Measurements from ENCODE around the gene ADGRD1.

ADGRD1 gene

DNA sequence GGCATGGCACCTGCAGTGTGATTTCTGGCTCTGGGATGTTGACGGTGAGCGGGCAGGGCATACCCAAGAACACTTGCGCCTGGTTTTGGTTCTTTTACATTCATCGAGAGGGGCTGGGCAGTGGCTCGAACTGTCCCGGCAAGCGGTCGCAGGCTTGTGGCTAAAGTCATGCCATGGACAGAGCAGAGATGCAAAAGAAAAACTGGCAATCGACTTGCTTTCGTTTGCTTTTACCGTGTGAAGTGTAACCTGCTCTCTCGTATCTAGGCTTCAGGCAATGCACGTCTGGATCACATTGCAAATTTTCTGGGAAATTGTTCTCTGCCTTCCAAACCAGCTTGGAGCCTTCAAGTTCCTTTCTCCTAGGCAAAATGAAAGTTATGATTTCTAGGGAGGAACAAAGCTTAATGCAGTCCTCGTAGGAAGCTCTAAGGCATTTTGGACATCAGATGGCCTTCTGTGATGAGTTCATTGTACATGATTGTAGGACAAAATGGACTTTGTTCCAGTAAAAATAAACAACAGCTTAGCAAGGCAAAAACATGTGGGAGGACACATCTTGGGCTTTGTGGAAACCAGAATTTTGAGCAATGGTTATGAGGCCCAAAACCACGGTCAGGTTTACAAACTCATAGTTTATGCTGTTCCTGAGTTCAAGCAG lies 18.3 kb downstream of the ADGRD1 start:
- TF ChIP-seq, protein P1, sequence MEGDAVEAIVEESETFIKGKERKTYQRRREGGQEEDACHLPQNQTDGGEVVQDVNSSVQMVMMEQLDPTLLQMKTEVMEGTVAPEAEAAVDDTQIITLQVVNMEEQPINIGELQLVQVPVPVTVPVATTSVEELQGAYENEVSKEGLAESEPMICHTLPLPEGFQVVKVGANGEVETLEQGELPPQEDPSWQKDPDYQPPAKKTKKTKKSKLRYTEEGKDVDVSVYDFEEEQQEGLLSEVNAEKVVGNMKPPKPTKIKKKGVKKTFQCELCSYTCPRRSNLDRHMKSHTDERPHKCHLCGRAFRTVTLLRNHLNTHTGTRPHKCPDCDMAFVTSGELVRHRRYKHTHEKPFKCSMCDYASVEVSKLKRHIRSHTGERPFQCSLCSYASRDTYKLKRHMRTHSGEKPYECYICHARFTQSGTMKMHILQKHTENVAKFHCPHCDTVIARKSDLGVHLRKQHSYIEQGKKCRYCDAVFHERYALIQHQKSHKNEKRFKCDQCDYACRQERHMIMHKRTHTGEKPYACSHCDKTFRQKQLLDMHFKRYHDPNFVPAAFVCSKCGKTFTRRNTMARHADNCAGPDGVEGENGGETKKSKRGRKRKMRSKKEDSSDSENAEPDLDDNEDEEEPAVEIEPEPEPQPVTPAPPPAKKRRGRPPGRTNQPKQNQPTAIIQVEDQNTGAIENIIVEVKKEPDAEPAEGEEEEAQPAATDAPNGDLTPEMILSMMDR (IDR thresholded peaks at IDR 0.05; ENCODE audit: poor library complexity, severe bottlenecking): no peak
- Histone ChIP-seq H3K27ac (ENCODE audit: poor library complexity, severe bottlenecking) (no peak overlapping the region), H3K4me1 (ENCODE audit: insufficient read depth, poor library complexity, severe bottlenecking) (no peaks in the 10 kb centered on the region), H3K9me3 (ENCODE audit: severe bottlenecking) (no peaks in the 10 kb centered on the region), H3K4me3 (ENCODE audit: severe bottlenecking) (no peak overlapping the region), H3K27me3 (ENCODE audit: insufficient read depth, poor library complexity, severe bottlenecking) (peaks cover 4% of the 10 kb centered on the region), H3K36me3 (ENCODE audit: low read depth) (no peaks in the 10 kb centered on the region)
- ATAC-seq (ENCODE audit: low read depth) (no peak), DNase-seq (ENCODE audit: low spot score) (no peak)

DNA sequence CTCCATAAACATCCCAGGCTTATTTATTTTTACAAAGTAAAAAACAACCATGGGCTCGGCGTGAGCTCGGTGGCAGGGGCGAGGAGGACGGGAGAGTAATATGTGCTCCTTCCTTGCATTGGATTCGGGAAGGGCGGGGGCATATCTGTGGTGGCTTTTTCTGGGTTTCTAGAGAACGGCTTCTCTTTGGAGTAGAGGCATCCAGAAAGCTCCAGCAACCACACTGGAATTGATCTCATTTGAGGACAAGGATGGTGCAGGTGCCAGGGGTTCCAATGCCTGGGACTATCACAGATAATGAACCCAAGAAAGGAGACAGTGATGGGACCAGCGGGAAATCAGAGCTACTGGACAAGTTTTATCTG lies 18.9 kb downstream of the ADGRD1 start:
- H3K27ac ChIP-seq (ENCODE audit: poor library complexity, severe bottlenecking): no peak overlapping the region
- H3K9me3 ChIP-seq (ENCODE audit: severe bottlenecking): no peaks in the 10 kb centered on the region
- DNase-seq (ENCODE audit: low spot score) (no peak), ATAC-seq (ENCODE audit: low read depth) (no peak)
- H3K27me3 ChIP-seq (ENCODE audit: insufficient read depth, poor library complexity, severe bottlenecking): peaks cover 4% of the 10 kb centered on the region
- H3K4me1 ChIP-seq (ENCODE audit: insufficient read depth, poor library complexity, severe bottlenecking): no peaks in the 10 kb centered on the region
- TF ChIP-seq, protein P1 (IDR thresholded peaks at IDR 0.05; ENCODE audit: poor library complexity, severe bottlenecking): no peak
- H3K36me3 ChIP-seq (ENCODE audit: low read depth): no peaks in the 10 kb centered on the region
- no peak overlapping the region for H3K4me3 ChIP-seq (ENCODE audit: severe bottlenecking)

DNA sequence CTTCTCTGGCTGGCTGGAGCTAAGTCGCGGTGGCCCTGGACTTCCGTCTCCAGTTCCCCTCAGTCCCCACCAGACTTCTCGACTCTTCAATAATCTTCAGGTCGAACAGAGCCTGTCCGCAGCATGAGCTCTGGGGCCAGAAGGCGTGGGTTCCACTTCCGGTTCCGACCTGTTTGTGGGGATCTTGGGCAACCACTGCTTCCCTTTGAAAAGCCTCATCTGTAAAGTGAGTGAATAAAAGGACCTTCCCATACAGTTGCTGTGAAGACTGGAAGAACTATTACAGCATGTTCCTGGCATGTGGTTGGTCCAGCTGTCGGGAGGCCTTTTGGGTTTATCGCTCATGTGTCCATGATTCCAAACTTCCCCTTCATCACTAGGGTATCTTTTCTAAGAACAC lies 19.4 kb downstream of the ADGRD1 start:
- peaks cover 4% of the 10 kb centered on the region for H3K27me3 ChIP-seq (ENCODE audit: insufficient read depth, poor library complexity, severe bottlenecking)
- no peak overlapping the region for H3K4me3 ChIP-seq (ENCODE audit: severe bottlenecking)
- ATAC-seq (ENCODE audit: low read depth) (no peak), DNase-seq (ENCODE audit: low spot score) (no peak)
- H3K9me3 ChIP-seq (ENCODE audit: severe bottlenecking): no peaks in the 10 kb centered on the region
- no peak overlapping the region for H3K27ac ChIP-seq (ENCODE audit: poor library complexity, severe bottlenecking)
- no peaks in the 10 kb centered on the region for H3K4me1 ChIP-seq (ENCODE audit: insufficient read depth, poor library complexity, severe bottlenecking)
- TF ChIP-seq, protein P1 (IDR thresholded peaks at IDR 0.05; ENCODE audit: poor library complexity, severe bottlenecking): no peak
- H3K36me3 ChIP-seq (ENCODE audit: low read depth): no peaks in the 10 kb centered on the region

DNA sequence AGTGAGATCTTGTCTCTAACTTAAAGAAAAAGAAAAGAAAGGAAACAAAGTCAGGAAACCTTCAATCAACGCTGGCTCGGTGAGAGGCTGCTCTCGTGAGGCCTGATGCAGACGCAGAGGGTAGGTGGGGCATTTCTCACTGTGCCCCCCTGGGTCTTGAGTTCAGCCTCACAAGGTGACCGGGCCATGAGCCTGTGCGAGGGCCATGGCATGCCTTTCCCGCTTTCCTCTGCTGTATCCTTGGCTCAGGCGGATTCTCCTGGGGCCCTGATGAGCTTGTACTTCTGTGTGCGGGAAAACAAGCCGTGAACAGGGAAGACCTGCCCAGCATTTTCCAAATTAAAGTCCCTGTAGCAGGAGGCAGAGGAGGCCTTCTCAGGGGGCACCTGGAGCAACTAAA lies 20.2 kb downstream of the ADGRD1 start:
- TF ChIP-seq, protein P1 (IDR thresholded peaks at IDR 0.05; ENCODE audit: poor library complexity, severe bottlenecking): no peak

DNA sequence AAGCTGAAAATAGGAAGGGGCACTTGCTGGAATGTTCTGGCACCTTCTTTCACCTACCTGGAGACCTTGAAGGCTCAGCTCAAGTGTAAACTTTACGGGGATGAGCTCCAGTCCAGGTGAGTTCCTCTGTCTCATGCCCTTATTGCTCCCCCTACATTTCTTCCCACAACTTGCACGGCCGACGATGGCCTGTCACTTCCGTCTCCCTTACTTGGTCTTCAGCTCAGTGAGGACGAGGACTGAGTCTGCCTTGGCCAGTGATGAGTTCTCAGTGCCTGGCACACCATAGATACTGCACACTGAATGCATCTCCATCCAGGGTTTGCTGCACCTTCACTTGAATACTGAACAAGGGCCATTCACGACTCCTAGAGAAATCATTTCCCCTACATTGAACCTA lies 21.4 kb downstream of the ADGRD1 start:
- Histone ChIP-seq H3K27ac (ENCODE audit: poor library complexity, severe bottlenecking) (no peak overlapping the region), H3K4me1 (ENCODE audit: insufficient read depth, poor library complexity, severe bottlenecking) (no peaks in the 10 kb centered on the region), H3K27me3 (ENCODE audit: insufficient read depth, poor library complexity, severe bottlenecking) (no peaks in the 10 kb centered on the region), H3K36me3 (ENCODE audit: low read depth) (no peaks in the 10 kb centered on the region), H3K9me3 (ENCODE audit: severe bottlenecking) (no peaks in the 10 kb centered on the region), H3K4me3 (ENCODE audit: severe bottlenecking) (no peak overlapping the region)
- ATAC-seq (ENCODE audit: low read depth) (no peak), DNase-seq (ENCODE audit: low spot score) (no peak)
- TF ChIP-seq, protein P1 (IDR thresholded peaks at IDR 0.05; ENCODE audit: poor library complexity, severe bottlenecking): no peak

More for the DNA sequence above, 20.2 kb downstream of the ADGRD1 start:
- H3K36me3 ChIP-seq (ENCODE audit: low read depth): no peaks in the 10 kb centered on the region
- ATAC-seq (ENCODE audit: low read depth) (no peak), DNase-seq (ENCODE audit: low spot score) (no peak)
- no peaks in the 10 kb centered on the region for H3K9me3 ChIP-seq (ENCODE audit: severe bottlenecking)
- H3K4me3 ChIP-seq (ENCODE audit: severe bottlenecking): no peak overlapping the region
- H3K27ac ChIP-seq (ENCODE audit: poor library complexity, severe bottlenecking): no peak overlapping the region
- no peaks in the 10 kb centered on the region for H3K4me1 ChIP-seq (ENCODE audit: insufficient read depth, poor library complexity, severe bottlenecking)
- peaks cover 4% of the 10 kb centered on the region for H3K27me3 ChIP-seq (ENCODE audit: insufficient read depth, poor library complexity, severe bottlenecking)
